Ovary (tissue), 10 donors: Measurements from ENCODE around the gene MYB. TPM values are rescaled to one million over a fixed set of nuclear protein-coding genes. Genes with fewer than 3 reads are reported as not detected.

Experiments
- DNase-seq, 5 donors: peaks; one replicate each; pipeline ENCODE4 v3.0.0-alpha.2; 2019 to 2020
- H3K27ac ChIP-seq, 2 donors: fragments of 200-600 bp; one replicate each; pipeline versions ENCODE4 v1.5.1 to v1.8.0; 2019 to 2022
- H3K27me3 ChIP-seq: fragments of 200-600 bp; one replicate; pipeline ENCODE4 v1.8.0; 2022
- H3K36me3 ChIP-seq: fragments of 200-600 bp; sonication (generic); one replicate; pipeline ENCODE4 v1.5.1; 2019
- H3K4me1 ChIP-seq: one replicate; pipeline ENCODE4 v1.8.1; 2013; ENCODE audit warnings: mild to moderate bottlenecking, moderate library complexity; ENCODE audit not compliant: insufficient read depth
- H3K4me3 ChIP-seq: fragments of 200-600 bp; sonication (generic); one replicate; pipeline ENCODE4 v1.5.1; 2017
- H3K9me3 ChIP-seq, 2 donors: fragments of 200-600 bp in 1 of 2; sonication (generic) in 1 of 2; one replicate each; pipeline versions ENCODE4 v1.5.1 to v1.8.1; 2013 to 2019; ENCODE audit warnings: mild to moderate bottlenecking in 1 of 2, moderate library complexity in 1 of 2
- CTCF ChIP-seq, 3 donors: fragments of 450-650 bp in 2 of 3; fragments of 200-600 bp in 1 of 3; IDR thresholded peaks; one replicate each; pipeline versions ENCODE4 v1.5.1 to v1.8.0; 2016 to 2022; ENCODE audit warnings: antibody characterized with exemption in 3 of 3, mild to moderate bottlenecking in 1 of 3
- EP300 ChIP-seq: sonication (generic); formaldehyde crosslinking; IDR thresholded peaks from one replicate; pipeline ENCODE4 v1.6.1; 2017; ENCODE audit warnings: antibody characterized with exemption
- POLR2A ChIP-seq: fragments of 450-650 bp; IDR thresholded peaks from one replicate; pipeline ENCODE4 v1.6.1; 2017; ENCODE audit warnings: antibody characterized with exemption, mild to moderate bottlenecking, moderate library complexity
- WGBS, 3 donors: extraction: QIAGEN DNeasy Blood & Tissue Kit in 1 of 3; methylation state at CpG; one replicate each; pipeline versions ENCODE4 v1.1.5 to v1.1.7; 2013 to 2017; 5-methylcytosine and 5-hydroxymethylcytosine counted together
- intact Hi-C, 4 donors: fragments of 100-400 bp; cut with DNase I; formaldehyde crosslinking; loops; one replicate each; pipeline versions ENCODE4 v1.11.0 to v1.15.1; 2022 to 2023
- long read RNA-seq, 3 donors: library from polyadenylated mRNA in 2 of 3; unstranded in 2 of 3; transcript quantifications; one replicate each; pipeline ENCODE4 v2.0.0 and lab custom pipeline, GENCODE V29; 2021 to 2026
- polyA plus RNA-seq, 2 donors: library from polyadenylated mRNA; stranded (reverse); fragments of 200-250 nt in 1 of 2; fragments of 350-450 nt in 1 of 2; fragmentation: Illumina TruSeq in 1 of 2; extraction: RNeasy Lipid Tissue Mini Kit (QIAGEN cat#74804) in 1 of 2; gene quantifications; one replicate each; pipeline ENCODE4 v1.2.3, GENCODE V29; 2013 to 2014
- total RNA-seq, 7 donors: library from RNA; depleted of rRNA in 2 of 7; stranded (reverse); fragments of >200 nt in 2 of 7; fragmentation: NEBNext Ultra II Directional in 3 of 7; extraction: Animal tissue kit (Norgen Biotek cat#: 25700) in 3 of 7; gene quantifications; one replicate each; pipeline versions ENCODE4 v1.1.0 to v1.2.4, GENCODE V29; 2016 to 2023
- donor health status: DM: no; HTN: no; CAD: no; lungs with moderate emphysema.
- donor health status: DM: no; HTN: no; CAD: no.
- donor health status: Bipolar disorder and iron deficiency.
- donor health status: DM: yes; HTN: yes; CAD: no.
- donor health status: DM: no; HTN: no; CAD: no.
- donor health status: DM: yes; HTN: yes; CAD: no.

MYB gene
- 1 to 10 TPM in 3 of 7 donors, under 1 TPM in 2, not detected in 2; 0.12 to 7.0 (median 1.2) TPM for total RNA-seq
- polyA plus RNA-seq, result 1 to 10 TPM in 1 of 2 donors, under 1 TPM in 1; 0.07 to 1.0 TPM
- long read RNA-seq, donor 1, result 0 reads
- long read RNA-seq, donor 2, partial matches to known transcripts, result 0 of 1 reads
- long read RNA-seq, donor 2, other reads (novel, unspliced or antisense), result 0 of 1 reads
- long read RNA-seq, donor 3, result 0 reads

GRCh38 chr6:135180542-135181332 is at the start of gene MYB:
MYB (plus strand) TSS chr6:135181308; CDS start chr6:135181514, 206 bp downstream.
- intact Hi-C loops, result no loop called here
- Histone ChIP-seq H3K27me3 (no peaks in the 10 kb centered on the region), H3K4me1 (peaks cover 8% of the 10 kb centered on the region), H3K27ac (no peak within 1 kb of the TSS), H3K4me3 (peak within 1 kb of the TSS; percentile 51), H3K36me3 (no peaks in the 10 kb centered on the region), H3K9me3 (no peaks in the 10 kb centered on the region)
- 0 to 1% (median 1%) methylated on average over 52 to 75 of the region's 75 CpGs for WGBS, 3 donors
- TF ChIP-seq EP300, result no peak
- no peak for TF ChIP-seq CTCF (IDR thresholded peaks at IDR 0.05)
- no peak for TF ChIP-seq POLR2A
- peak in 4 of 5 donors; percentile 18 to 52 (median 34) for DNase-seq

- Histone ChIP-seq H3K36me3 (no peaks in the 10 kb centered on the region), H3K9me3 (no peaks in the 10 kb centered on the region), H3K27me3 (no peaks in the 10 kb centered on the region), H3K27ac (no peak overlapping the region), H3K4me1 (no peaks in the 10 kb centered on the region), H3K4me3 (no peak overlapping the region)
- no peak for DNase-seq
- intact Hi-C loops, result no loop called here
- WGBS, 3 donors, result 81 to 86% (median 82%) methylated on average over 2 of the region's 2 CpGs
- no peak for TF ChIP-seq CTCF (IDR thresholded peaks at IDR 0.05)
- no peak for TF ChIP-seq POLR2A
- TF ChIP-seq EP300, result no peak
These were observed 48.3 kb upstream of the MYB start for GRCh38 chr6:135132776-135133175.

- no peak for DNase-seq
- Histone ChIP-seq H3K9me3 (no peaks in the 10 kb centered on the region), H3K27me3 (no peaks in the 10 kb centered on the region), H3K4me3 (no peak overlapping the region), H3K4me1 (no peaks in the 10 kb centered on the region), H3K27ac (no peak overlapping the region), H3K36me3 (no peaks in the 10 kb centered on the region)
- 83 to 90% (median 89%) methylated on average over 4 of the region's 4 CpGs for WGBS, 3 donors
- intact Hi-C loops, result no loop called here
- TF ChIP-seq EP300, result no peak
These were observed 45.3 kb upstream of the MYB start for GRCh38 chr6:135135835-135136234.

GRCh38 chr6:135137826-135138225 is 43.3 kb upstream of the MYB start:
- WGBS, 3 donors, result 47 to 71% (median 57%) methylated on average over 1 of the region's 1 CpG
- Histone ChIP-seq H3K27me3 (no peaks in the 10 kb centered on the region), H3K9me3 (no peaks in the 10 kb centered on the region), H3K36me3 (no peaks in the 10 kb centered on the region), H3K27ac (no peak overlapping the region), H3K4me3 (no peak overlapping the region), H3K4me1 (no peaks in the 10 kb centered on the region)
- no peak for DNase-seq
- intact Hi-C loops, result no loop called here
- no peak for TF ChIP-seq CTCF (IDR thresholded peaks at IDR 0.05)
- no peak for TF ChIP-seq EP300
- TF ChIP-seq POLR2A, result no peak

GRCh38 chr6:135141182-135141581 is 39.9 kb upstream of the MYB start:
- DNase-seq, result no peak
- H3K4me1 ChIP-seq, result no peaks in the 10 kb centered on the region
- intact Hi-C loops, result no loop called here
- H3K9me3 ChIP-seq, result no peaks in the 10 kb centered on the region
- no peak for TF ChIP-seq POLR2A
- TF ChIP-seq CTCF (IDR thresholded peaks at IDR 0.05), result no peak
- no peak for TF ChIP-seq EP300
- WGBS, 3 donors, result 70 to 76% (median 74%) methylated on average over 4 of the region's 4 CpGs
- H3K27me3 ChIP-seq, result no peaks in the 10 kb centered on the region
- no peak overlapping the region for H3K27ac ChIP-seq
- H3K4me3 ChIP-seq, result no peak overlapping the region
- no peaks in the 10 kb centered on the region for H3K36me3 ChIP-seq
